HG02884 (cell line): ENCODE measurements around the gene MTR.
A peak's percentile ranks its signal among the peaks of the same experiment; 100 is the strongest.

ENCODE experiments used
- ATAC-seq: cut with Tn5 transposase; IDR thresholded peaks from one replicate; pipeline ENCODE4 v1.9.1; 2021; ENCODE audit warnings: mild to moderate bottlenecking, moderate library complexity; ENCODE audit not compliant: unreplicated experiment

MTR gene

DNA sequence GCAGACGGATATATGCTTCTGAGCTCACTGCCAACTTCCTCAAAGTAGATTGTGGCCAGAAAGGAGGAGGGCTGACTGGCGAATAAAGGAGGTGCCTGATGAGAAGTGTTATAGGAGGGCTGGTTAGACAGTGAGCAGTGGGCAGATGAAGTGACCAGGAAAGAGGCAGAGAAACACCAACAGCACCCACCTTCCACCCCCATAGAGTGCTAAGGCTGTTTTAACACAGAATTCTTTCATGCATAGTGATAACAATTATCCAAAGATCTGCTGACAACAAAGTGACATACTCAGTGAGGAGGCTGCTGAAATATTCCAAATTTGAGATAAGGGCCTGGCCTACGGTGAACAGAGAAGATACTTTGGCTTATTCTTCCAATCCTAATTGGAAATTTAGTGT lies 21.2 kb upstream of the MTR start:
- no peak for ATAC-seq

DNA sequence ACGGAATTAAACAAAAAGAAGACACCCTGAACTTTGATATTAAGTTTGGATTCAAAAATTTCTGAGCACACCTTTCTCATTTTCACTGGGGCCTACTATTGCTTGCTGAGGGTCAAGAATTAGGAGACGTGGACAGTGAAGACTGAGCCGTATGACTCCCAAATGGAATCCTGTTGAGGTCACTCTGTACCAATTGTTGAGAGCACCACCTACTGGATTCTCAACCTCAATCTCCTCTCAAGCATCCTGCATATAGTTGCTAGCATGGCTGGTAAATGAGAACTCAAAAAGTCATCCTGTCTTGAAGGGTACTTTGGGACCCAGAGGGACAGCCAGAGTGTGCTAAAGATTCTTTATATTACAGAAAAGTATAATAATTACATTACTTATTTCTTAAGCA lies 20.2 kb upstream of the MTR start:
- no peak for ATAC-seq

DNA sequence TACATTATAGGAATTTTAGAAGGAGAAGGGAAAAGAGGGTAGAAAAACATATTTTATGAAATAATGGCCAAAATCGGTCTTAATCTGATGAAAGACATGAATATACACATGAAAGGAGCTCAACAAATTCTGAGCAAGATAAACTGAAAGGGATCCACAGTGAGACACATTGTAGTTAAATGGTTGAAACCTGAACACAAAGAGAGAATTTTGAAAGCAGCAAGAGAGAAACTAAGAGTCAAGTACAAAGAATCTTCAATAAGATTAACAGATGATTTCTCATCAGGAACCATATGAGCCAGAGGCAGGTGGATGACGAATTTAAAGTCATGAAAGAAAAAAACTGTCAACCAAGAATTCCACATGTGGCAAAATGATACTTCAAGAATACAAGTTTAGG lies 15.8 kb upstream of the MTR start:
- ATAC-seq: no peak

GRCh38 chr1:236785477-236785876 lies 9.6 kb upstream of the MTR start:
- ATAC-seq: no peak

DNA sequence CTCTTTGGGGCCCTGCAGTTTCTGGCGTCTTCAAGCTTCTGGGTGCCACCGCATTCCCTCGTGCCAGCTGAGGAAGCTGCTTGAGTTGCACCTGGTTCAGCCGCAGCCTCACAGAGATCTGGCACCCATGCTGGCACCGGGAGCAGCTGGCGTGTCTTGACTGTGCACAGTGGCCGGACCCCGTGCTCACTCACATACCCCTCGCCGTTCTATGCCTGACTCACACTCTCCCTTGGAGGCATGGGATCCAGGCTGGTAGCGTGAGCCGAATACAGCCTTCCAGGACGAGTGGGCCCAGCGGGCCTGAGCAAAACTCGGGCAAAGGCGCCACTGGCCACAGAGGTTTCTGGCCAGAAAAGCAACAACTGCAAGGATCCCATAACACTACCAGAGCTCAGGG lies 8.6 kb upstream of the MTR start:
- ATAC-seq: no peak

- no peak for ATAC-seq
Measured at GRCh38 chr1:236794585-236795034, 482 bp upstream of the MTR start.

DNA sequence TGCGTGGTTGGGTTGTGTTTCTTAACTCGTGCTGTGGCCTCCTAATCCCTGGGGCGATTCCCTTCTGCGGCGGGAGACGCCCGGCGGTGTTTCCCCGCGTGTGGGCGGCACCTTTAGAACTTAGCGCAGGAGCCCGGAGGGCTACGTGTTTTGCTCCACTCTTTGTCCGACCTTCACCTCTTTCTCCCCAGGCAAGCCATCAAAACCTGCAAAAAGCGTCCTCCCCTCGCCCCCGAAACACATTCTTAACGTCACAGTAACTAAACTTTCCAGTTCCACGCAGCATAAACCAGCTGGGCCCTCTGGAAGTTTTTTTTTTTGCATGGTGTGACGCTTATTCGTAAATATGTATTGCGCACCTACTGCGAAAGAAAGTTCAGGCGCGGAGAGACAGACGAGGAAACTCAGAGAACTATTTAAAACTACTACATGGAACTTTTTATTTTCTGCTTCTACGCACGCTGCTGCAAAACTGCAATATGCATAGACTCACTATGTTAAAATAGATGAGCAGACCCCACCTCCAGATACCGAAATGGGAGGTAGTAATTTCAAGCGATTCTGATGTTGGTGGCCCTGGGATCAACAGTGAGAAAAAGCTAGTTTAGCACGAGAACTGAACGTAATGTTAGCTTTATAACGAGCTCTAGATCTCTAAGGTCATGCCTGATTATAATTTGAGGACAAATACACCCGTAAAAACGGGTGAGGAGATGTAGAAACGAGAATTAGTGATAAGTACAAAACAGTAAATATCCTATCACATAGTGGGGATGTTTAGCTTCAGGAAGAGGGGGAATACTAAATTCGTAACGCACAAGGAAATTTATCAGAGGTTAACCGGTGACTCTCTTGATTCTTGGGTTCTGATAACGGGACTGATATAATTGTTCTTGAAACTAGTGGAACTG lies 920 bp downstream of the MTR start:
- peak; percentile 15 for ATAC-seq

GRCh38 chr1:236799001-236799400 lies 3.9 kb downstream of the MTR start:
- no peak for ATAC-seq

GRCh38 chr1:236800002-236800620 lies 5.0 kb downstream of the MTR start:
- ATAC-seq: no peak

GRCh38 chr1:236800623-236801022 lies 5.5 kb downstream of the MTR start:
- no peak for ATAC-seq

DNA sequence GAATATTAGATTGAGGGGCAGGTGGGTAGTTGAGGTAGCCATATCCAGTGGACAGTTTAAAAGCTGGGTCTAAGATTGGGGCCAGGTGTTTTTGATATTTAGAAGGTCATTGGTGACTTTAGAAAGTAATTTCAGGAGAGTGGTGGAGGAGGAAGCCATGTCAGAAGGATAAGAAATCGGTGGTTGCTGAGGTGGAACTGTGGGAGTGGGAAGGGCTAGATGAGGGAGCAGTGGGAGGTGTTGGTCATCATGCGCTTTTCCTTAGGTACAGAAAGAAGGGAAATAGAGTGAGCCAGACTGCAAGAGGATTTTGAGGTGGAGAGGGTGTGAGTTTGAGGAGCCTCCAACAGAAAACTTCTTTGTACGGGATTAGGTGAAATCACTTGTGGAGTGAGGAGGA lies 7.2 kb downstream of the MTR start:
- ATAC-seq: no peak

DNA sequence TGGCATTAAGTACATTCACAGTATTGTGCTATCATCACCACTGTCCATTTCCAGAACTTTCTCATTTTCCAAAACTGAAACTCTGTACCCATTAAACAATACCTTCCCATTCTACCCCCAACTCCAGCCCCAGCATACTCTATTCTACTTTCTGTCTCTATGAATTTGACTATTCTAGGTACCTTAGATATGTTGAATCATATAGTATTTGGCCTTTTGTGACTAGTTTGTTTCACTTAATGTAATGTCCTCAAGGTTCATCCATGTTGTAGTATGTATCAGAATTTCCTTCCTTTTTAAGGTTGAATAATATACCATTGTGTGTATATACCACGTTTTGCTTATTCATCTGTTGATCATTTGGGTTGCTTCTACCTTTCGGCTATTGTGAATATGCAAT lies 11.5 kb downstream of the MTR start:
- ATAC-seq: no peak

DNA sequence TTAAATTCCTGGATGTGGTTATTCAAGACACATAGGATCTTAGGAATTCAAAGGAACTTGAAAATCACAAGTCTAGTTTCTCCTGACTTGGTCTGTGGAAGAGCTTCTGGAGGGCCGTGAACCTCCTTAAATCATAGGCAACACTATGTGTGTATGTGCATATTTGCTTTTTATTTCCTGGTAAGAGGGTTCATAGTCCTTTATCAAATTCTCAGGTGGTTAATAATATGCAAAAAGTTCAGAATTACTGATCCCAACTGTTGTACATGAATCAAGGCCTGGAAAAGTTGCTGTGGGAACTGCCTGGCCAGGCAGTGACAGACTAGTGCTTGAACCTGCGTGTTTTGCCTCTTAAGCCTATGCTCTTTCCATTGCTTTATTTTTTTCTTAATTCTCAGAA lies 12.9 kb downstream of the MTR start:
- ATAC-seq: no peak

DNA sequence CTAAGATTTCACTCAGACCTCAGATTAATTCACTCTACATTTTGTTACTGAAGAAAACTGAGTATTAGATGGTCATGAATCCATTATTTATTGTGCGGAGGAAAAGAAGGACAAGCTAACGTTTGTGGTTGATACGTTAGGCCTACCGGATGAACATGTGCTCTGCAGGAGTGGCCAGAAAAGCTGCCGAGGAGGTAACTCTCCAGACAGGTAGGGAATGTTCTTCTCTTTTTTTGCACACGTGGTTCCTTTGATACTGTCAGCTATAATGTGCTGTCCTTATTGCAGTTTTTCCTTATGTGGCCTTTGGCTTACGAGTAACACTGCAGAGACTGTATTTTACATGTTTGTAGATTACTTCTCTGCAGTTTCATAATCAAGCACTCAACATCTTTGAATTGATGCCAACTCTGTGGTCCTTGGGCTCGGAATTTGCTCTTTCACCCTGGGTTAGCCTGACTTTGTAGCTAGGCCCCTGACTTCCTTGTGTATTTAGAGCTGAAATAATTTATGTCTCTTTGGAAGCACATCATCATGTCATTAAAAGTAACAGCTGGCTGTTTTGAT lies 13.6 kb downstream of the MTR start:
- ATAC-seq: no peak

DNA sequence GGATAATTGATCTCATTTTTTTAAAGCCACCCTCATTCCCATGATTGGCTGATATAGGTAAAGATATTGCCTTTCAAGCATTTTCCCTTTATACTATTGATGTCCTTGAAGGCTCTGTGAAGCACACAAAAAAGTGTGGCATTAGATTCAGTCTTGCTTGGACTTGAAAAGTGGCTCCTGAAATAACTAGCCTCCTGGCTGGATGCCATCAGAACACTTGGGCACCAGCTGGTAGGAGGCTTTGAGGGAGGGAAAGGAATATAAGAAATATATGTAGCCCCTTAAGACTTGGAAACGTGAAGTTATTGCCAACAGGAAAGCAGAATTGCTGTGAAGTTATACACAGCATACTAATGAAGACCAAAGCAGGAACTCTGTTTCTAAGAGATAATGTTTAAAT lies 14.1 kb downstream of the MTR start:
- no peak for ATAC-seq

- ATAC-seq: no peak
Measured at GRCh38 chr1:236810018-236810417, 14.9 kb downstream of the MTR start.

DNA sequence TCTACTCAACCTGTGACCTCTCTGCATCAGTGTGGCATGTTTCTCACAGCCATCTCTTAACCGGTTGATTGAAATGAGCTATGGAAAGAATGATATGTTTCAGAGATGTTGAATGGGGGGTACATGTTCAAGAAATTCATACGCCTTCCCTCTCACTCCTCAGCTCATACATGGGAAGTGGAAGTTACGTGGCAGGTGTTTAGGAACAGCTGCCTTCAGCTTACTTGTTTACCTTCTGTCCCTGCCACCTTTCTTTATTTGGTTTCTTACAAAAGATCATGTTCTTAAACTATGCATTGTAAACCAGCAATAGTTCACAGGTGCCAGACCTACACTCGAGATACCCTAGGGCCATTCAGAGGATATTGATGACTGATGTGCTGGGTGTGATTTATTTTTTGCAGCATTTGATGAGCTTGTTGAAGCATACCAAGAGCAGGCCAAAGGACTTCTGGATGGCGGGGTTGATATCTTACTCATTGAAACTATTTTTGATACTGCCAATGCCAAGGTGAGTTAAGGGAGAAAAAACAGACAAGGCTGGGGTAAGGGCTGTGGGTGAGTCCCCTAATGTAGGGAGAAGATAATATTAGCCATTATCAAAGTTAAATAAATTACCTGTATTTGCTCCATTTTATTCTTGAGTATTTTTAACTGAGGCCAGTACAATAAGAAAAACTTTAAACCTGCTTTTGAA lies 17.4 kb downstream of the MTR start:
- ATAC-seq: no peak

GRCh38 chr1:236815941-236816340 lies 20.8 kb downstream of the MTR start:
- no peak for ATAC-seq

GRCh38 chr1:236819856-236820255 lies 24.8 kb downstream of the MTR start:
- no peak for ATAC-seq

DNA sequence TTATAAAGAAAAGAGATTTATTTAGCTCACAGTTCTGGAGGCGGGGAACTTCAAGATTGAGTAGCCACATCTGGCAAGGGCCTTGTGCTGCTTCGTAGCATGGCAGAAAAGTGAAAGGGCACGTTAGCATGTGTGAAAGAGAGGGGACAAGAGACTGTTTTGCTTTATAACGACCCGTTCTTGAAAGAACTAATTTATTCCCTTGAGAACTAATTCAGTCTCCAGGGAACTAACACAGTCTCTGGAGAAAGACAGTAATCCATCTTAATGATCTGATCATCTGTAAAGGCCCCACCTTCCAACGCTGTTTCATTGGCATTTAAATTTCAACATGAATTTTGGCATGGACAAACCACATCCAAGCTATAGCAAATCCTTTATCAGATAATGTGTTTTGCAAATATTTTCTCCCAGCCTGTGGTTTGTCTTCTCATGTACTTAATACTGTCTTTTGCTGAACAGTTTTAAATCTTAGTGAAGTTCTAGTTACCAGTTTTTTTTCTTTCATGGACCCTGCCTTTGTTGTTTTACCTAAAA lies 26.1 kb downstream of the MTR start:
- no peak for ATAC-seq

GRCh38 chr1:236823559-236823958 lies 28.5 kb downstream of the MTR start:
- ATAC-seq: no peak
